ENCODE data around the gene NUS1.

DNA sequence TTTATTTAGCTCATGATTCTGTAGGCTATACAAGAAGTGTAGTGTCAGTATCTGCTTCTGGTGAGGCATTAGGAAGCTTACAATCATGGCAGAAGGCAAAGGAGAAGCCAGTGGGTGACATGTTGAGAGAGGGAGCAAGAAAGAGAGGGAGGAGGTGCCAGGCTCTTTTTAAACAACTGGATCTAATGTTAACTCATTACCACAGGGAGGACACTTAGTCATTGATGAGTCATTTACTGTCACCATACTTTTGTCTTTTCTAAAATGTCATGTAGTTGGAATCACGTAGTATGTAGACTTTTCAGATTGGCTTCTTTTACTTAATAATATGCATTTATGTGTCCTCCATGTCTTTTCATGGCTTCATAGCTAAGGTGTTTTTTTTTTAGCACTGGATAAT is 58.1 kb downstream of the NUS1 start:
- TF ChIP-seq, protein P1, sequence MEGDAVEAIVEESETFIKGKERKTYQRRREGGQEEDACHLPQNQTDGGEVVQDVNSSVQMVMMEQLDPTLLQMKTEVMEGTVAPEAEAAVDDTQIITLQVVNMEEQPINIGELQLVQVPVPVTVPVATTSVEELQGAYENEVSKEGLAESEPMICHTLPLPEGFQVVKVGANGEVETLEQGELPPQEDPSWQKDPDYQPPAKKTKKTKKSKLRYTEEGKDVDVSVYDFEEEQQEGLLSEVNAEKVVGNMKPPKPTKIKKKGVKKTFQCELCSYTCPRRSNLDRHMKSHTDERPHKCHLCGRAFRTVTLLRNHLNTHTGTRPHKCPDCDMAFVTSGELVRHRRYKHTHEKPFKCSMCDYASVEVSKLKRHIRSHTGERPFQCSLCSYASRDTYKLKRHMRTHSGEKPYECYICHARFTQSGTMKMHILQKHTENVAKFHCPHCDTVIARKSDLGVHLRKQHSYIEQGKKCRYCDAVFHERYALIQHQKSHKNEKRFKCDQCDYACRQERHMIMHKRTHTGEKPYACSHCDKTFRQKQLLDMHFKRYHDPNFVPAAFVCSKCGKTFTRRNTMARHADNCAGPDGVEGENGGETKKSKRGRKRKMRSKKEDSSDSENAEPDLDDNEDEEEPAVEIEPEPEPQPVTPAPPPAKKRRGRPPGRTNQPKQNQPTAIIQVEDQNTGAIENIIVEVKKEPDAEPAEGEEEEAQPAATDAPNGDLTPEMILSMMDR (IDR thresholded peaks at IDR 0.05): no peak
- no peak for TF ChIP-seq ZFX (IDR thresholded peaks at IDR 0.05; ENCODE audit: borderline replicate concordance)
